T-helper 2 cell (primary cell): Measurements from ENCODE around the gene FAM168B.
"Not testable (repeated sequence)": the region's sequence is repeated elsewhere in the genome, so short reads cannot be mapped to it uniquely, and the experiment has no call there.

Source experiments
- DNase-seq, 5 experiments: peaks; one replicate each; pipeline versions ENCODE4 v3.0.0 to v3.0.0-alpha.2; 2012 to 2022

FAM168B gene

DNA sequence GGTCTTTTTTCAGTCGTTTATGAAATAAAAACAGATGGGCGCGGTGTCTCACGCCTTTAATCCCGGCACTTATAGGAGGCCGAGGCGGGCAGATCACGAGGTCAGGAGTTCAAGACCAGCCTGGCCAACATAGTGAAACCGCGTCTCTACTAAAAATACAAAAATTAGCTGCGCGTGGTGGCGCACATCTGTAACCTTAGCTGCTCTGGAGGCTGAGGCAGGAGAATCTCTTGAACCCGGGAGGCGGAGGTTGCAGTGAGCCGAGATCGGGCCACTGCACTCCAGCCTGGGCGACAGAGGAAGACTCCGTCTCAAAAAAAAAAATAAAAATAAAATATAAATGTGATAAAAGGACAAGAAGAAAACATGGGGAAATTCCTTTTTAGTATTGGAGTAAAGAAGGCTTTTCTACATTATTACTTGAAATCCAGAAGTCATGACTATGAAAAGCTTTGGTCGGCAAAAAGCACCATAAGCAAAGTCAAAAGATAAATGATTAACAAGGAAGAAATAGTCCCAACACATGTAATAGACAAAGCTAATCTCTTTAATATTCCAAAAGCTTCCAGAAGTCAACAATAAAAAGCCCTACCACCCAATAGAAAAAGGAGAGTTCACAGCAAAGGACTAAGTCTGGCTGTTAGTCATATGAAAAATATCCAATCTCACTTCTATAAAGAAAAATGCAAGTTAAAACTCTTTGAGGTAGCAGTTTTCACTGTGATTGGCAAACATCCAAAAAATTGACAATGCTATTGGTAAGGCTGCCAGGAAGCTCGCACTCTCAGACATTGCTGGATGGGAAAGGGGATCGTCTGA lies 1.4 kb upstream of the FAM168B start:
- DNase-seq, result no peak

DNA sequence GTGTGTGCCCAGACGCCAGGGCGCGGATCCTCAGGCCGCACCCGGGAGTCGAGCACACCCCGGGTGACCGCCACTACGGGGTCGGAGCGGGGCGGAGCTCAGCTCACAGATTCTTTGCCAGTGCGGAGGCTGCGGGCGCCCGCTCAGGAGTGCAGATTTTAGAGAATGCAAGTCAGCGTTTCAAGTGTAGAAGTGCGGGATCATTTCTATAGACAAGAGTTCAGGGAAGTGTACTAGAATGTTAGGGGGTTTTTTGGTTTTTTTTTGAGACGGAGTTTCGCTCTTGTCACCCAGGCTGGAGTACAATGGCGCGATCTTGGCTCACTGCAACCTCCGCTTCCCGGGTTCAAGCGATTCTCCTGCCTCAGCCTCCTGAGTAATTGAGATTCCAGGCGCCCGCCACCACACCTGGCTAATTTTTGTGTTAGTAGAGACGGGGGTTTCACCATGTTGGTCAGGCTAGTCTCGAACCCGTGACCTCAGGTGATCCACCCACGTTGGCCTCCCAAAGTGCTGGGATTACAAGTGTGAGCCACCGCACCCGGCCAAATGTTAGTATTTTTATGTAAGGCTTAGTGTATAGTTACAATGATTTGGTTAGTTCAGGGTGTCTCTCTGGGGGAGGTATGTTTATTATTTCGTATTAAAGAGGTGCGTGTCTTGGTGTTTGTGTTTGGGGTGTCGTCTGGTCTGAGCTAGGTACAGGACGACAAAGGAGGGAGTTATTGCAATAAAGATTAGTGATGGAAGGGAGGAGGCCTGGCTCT lies 619 bp upstream of the FAM168B start:
- peak in 3 of 5 experiments; percentile 29 to 67 (median 46) for DNase-seq

DNA sequence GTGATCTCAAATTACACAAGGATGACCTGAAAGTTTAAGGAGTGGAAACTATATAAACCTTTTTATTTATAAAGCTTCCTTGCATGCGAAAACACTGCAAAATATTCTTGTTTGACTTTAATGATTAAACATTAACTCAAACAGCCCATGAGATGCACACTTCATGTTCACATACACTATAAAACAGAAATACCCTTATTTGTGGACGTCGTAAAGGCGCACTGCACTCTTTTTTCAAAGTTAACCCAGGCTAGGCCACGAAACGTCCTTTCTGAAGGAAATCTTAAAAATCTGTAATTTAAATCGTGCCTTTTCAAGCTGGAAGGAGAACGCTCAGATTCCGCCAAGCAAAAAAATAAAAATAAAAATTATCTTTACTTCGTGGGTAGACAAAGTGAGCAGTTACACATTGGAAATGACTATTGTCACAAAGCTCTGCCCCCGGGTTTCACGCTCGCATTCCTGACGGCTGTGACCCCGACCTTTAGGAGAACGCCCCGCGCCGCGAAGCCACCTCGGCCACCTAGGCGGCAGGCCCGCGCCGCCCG lies 728 bp downstream of the FAM168B start:
- DNase-seq, result peak in 2 of 5 experiments; percentile 15 to 33

DNA sequence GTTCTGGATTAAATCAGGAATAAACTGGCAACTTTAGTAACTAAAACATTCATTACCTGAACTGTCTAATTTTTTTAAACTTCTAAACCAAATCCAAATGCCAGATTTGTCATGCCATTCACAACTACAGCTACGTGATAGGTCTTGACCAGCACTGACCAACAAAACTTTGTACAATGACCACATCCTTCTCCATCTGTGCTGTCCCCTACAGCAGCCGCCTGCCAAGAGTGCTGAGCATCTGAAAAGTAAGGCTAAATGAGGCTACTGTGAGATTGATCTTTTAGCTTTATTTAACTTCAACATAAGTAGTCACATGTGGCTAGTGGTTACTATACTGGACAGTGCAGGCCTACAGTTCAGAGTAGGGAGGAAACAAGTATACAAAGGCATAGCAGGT lies 7.6 kb downstream of the FAM168B start:
- DNase-seq, result no peak

DNA sequence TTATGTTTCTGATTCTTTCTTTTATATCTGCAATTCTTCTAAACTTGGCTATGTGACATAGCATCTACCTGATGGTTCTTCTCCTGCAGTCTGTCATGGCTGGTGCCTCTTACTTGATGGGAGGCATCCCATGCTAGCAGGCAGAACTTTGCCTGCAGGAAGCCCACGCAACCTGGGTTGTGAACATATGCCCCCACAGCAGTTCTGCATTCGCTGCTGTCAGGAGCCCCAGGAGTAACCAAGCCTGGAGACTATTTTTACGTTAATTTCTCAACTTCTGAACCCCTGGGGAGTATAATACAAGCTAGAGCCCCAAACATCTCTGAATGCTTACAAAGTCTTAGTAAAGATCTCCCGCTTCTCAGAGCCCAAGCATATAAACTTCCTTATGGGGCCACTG lies 12.1 kb downstream of the FAM168B start:
- DNase-seq, result no peak

DNA sequence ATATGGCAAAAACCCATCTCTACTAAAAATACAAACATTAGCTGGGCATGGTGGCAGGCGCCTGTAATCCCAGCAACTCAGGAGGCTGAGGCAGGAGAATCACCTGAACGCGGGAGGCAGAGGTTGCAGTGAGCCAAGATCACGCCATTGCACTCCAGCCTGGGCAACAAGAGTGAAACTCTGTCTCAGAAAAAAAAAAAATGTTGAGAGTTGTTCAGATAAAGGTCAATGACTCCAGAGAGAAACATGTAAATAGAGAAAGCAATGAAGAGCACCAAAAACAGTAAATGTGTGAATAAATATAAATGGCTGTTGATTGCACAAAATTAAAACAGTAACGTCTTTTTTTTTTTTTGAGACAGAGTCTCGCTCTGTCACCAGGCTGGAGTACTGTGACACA lies 13.3 kb downstream of the FAM168B start:
- not testable (repeated sequence) for DNase-seq

DNA sequence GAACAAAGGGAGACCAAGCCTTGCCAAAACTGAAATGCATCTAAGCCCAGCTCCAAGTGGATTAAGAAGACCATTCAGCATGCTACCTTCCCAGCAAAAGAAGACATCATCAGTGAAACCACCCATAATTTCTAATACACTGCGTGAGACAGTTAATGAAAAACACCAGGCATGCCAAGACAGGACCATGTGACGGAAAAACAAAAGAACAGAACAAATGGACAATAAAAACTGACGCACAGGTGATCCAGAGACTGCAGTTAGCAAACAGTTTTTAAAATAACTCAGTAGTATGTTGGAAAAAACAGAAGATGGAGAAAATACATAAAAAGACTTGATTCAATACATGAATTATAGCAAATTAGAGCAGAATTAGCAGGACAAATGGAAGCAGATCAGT lies 15.3 kb downstream of the FAM168B start:
- DNase-seq, result no peak

DNA sequence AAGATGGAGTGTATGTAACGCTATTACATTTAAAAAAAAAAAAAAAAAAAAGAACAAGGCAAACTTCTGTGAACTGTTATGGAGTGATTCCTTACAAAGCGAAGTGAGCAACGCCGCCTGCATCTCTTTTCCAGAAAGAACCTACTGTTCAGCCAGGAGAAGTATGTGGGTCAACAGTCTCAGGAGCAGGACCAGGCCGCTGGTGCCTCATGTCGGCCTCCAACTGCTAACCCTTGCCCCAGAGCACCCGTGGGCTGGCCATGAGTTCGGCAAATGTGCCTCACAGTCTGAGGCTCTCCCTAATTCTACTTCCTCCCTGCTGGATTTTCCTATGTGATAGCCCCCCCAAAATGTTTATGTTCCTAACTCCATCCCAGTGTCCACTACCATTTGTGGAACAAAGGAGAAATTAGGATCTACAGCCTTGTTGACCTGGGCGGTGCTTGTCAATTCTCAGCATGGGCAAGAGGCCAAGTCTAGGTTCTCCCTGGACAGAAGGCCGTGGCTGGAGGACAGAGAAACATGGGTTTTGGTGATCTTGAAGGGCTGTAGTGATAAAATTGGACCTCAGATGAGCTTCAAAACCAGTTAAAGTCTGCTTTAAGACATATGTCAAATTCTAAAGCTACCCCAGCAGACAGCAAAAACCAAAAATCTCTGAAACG lies 15.9 kb downstream of the FAM168B start:
- DNase-seq, result no peak

DNA sequence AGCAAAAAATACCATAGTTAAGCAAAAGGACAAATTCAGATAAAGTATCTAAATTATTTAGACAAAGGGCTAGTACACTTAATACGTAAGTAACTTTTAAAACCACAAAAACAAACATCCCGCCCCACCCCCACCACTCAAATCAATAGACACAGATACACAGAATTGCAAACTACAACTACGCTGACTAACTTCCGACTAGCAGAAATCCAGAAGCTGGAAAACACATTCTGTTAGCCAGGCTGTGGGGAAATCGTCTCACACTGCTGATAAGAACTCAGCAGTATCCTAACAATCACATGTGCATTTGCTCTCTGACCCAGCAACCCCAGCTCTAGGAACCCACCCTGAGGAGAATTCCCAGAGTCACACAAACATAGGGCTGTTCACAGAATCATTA lies 16.6 kb downstream of the FAM168B start:
- no peak for DNase-seq

DNA sequence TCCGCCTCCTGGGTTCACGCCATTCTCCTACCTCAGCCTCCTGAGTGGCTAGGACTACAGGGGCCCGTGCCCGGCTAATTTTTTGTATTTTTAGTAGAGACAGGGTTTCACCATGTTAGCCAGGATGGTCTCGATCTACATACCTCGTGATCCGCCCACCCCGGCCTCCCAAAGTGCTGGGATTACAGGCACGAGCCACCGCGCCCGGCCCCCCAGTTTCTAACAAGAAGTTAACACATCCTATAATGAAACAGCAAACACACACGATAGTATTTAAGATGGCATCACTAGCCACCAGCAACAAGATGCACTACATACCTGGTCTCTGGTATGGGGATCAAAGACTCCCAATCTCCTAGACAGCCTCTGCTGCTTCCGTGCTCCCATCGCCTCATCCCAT lies 17.7 kb downstream of the FAM168B start:
- not testable (repeated sequence) for DNase-seq

DNA sequence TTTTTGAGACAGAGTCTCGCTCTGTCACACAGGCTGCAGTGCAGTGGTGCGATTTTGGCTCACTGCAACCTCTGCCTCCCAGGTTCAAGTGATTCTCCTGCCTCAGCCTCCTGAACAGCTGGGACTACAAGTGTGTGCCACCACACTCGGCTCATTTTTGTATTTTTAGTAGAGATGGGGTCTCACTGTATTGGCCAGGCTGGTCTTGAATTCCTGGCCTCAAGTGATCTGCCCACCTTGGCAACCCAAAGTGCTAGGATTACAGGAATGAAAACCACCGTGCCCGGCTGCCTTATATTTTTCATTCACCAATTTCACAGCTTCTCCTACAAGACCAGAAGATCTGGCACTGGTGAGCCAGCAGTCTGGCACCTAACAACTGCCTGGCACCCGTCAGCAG lies 25.1 kb downstream of the FAM168B start:
- DNase-seq, result not testable (repeated sequence)

DNA sequence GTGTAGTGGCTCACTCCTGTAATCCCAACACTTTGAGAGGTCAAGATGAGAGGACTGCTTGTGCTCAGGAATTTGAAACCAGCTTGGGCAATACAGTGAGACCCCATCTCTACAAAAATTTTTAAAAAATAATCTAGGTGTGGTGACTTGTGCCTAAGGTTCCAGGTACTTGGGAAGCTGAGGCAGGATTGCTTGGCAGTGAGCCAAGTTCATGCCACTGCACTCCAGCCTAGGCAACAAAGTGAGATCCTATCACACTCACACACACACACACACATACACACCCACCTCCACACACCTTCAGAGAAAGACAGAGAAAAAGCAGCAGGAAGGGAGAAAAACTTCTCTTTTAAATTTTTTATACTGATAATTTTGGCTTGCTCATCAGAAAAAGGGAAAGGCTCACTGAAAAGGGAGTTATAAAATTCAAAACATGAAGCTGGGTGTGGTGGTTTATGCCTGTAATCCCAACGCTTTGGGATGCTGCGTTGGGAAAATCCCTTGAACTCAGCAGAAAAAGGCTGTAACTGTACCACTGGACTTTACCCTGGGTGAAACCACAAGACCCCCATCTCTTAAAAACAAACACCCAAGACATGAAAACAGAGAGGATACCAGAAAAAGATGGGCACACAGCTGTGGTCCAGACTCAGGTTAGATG lies 25.7 kb downstream of the FAM168B start:
- no peak for DNase-seq

DNA sequence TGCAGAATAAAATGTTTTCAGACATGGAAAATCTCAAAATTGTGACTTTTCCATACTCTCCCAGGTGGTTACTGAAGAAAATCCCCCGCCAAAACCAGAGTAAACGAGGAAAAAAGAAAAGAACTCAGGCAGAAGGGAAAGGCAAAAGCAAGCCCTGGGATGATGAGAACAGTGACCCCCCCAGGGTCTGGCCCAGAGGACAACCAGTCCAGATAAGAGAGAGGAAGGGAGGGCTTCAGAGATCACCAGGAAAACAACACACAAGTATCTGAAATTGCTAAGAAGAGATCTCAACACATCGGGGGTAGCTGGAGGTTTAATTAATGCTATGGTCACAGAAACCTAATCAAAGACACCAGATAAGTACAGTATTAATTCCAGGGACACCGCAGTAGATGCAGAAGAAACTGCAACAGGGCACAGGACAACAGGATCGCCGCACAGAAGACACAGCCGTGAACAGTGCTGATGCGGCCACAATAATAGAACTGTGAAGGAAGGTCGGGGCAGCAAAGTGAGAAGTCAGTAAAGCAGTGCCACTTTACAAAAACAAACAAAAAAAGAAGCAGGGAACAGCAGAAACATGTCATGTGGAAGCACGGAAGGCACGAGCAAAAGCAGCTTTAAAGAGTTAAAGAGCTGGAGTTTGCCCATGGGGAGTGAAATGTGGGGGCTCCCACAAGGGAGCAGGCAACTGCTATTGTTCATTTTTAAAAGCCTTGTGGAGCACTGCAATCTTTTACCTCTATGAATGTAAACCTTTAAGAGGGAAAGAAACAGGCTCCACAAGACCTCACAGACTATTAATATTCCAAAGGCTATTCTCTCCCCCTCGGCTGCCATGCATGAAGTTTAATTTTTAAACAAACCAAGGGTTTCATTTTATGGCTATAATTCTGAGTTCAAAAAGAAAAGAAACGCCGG lies 28.4 kb downstream of the FAM168B start:
- no peak for DNase-seq

DNA sequence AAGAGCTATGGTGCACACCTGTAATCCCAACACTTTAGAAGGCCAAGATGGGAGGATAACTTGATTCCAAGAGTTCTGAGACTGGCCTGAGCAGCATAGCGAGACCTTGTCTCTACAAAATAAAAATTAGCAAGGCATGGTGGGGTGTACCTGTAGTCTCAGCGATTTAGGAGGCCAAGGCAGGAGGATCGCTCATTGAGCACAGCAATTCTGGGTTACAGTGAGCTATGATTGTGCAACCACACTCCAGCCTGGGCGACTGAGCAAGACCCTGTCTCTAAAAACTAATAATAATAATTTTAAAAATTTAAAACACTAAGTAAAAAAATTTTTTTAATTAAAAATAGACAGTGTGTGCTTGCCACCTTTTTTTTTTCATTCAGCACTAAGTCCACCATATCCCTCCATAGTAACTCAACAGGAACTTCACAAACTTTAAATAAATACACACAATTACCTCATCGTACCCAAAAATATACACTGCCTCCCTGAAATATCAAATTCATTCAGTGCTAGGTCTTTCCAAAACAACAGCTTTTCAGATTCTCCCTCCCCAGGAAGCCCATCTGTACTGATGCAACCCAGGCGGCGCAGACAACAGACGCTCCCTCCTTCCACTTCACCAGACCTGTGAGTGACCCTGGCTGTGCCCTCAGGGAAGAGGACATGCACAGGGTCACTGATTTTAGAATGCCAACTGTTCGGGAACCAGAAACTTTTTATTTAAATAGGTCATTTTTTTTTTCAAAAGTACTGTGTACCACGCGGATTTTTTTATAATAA lies 29.6 kb downstream of the FAM168B start:
- no peak for DNase-seq

DNA sequence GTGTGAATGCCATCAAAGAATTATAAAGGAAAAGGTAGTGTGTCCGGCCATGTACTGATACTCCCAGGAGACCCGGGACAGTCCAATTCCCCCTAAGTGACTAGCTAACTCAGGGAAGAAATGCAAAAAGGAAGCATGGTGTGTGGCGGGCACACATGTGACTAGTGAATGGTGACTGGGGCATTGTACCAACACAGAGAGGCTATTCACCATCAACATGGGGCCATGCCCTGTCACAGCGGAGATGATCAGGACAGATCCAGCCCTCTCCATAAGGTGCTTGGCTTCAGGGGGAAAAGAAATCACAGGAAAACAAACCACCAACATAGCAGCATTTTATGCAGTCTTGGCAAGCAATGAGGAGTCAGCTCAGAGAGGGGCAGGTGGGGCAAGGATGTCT lies 34.3 kb downstream of the FAM168B start:
- no peak for DNase-seq

DNA sequence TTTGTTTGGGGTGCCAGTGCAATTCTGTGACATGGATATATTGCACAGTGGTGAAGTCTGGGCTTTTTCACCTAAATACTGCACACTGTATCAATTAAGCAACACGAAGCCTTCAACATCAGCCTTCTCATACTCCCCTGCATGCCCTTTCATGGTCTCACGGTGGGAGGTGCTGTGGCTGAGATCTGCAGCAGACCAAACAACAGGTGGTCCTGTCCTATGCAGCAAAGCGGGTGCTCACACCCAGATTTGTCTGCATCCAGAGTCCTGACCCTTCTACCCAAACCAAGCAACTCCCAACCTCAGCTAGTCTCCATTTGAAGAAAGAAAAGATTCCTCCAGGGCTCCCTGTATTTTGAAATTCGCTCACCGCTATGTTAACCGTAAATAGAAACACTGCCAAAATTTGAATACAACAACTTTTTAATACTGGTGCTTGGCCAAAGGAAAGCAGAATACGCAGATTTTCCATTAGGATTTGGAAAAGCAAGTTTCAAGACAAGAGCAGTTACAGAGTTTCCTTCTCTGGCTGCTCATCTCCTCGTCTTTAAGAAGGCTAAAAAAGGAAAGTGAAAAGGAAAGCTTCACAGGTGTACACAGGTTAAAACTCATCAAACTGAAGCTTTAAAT lies 34.9 kb downstream of the FAM168B start:
- DNase-seq, result no peak

DNA sequence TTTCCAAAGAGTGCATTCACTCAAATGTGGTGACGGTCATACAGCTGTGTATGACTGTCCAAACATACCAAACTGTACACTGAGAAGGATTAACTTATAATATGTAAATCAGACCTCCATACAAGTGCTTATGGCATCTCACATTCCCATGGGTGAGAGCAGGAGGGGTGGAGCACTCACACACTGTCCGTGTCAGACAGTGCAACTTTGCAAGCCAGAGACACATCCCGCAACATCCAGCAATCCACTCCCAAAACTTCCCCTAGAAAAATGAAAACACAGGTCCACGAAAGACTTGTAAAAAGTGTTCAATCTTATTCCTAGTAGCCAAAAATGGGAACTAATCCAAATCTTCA lies 36.4 kb downstream of the FAM168B start:
- DNase-seq, result no peak

DNA sequence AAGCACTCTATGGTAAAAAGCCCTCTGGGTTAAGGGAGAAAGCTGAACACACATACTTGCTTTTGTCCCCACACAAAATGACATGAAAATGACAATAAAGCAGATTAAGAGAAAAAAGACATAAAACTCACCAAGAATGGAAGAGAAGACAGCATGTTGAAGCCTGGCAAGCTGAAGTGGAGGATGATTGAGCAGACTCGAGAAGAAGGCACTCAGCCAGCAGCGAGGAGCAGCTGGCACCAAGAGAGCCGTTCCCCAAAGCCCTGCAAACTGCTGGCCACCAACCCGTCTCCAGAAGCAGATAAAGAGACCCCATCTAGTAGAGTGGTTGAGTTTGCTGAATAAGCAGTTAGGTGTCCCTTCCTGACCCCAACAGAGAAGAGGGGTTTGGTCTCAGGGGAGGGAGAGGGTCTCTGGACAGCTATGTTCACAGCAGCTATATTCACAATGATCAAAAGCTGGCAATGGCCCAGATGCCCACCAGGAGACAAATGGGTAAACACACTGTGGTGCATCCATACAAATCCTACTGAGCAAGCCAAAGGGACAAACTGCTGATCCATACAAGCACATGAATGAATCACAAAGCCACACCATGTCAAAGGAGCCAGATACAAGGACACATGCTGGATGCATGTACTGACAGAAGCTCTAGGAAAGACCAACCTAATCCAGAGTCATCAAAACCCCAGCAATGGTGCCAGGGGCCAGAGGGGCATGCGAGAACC lies 36.9 kb downstream of the FAM168B start:
- DNase-seq, result no peak
